A549 (cell line): ENCODE data around the gene RXFP1. TPM values are rescaled to one million over a fixed set of nuclear protein-coding genes. Genes with fewer than 3 reads are reported as not detected.
A peak's percentile ranks its signal among the peaks of the same experiment; 100 is the strongest.

Experiments
- ATAC-seq, 2 experiments: fragments of 200-7000 bp in 1 of 2; fragments of >200 bp in 1 of 2; cut with Nextera tagmentation in 1 of 2; cut with Tn5 transposase in 1 of 2; 3 replicates each; pipeline versions ENCODE4 v1.8.0 to v1.9.1; 2018 to 2020; ENCODE audit warnings: mild to moderate bottlenecking in 1 of 2, moderate library complexity in 1 of 2
- CTCF ChIA-PET: fragments of 300-600 bp; sonication (Branson Sonifier 250); formaldehyde crosslinking; extraction: SDS; loops from one replicate; lab custom pipeline; 2021; ENCODE audit warnings: antibody characterized with exemption, inconsistent platforms; lab: Yijun Ruan, JAX
- POLR2A ChIA-PET: fragments of 350-600 bp; formaldehyde crosslinking; extraction: SDS; loops from one replicate; lab custom pipeline; 2021; ENCODE audit warnings: antibody characterized with exemption, inconsistent platforms; lab: Yijun Ruan, JAX
- DNase-seq, 2 experiments: peaks; one replicate each; pipeline versions ENCODE4 v3.0.0 to v3.0.0-alpha.2; 2011 to 2016; ENCODE audit warnings: low read depth in 1 of 2, low spot score in 1 of 2
- FAIRE-seq: peaks from 2 replicates; lab custom pipeline; 2011; peaks lifted over from hg19 to GRCh38; lab: Jason Lieb, UNC
- H3K27ac ChIP-seq, 2 experiments: fragments of >200 bp; sonication (Bioruptor Twin); formaldehyde crosslinking; 3 replicates each; pipeline ENCODE4 v1.5.1; 2016 to 2017
- H3K4me1 ChIP-seq: fragments of >200 bp; sonication (Bioruptor Twin); formaldehyde crosslinking; 3 replicates; pipeline ENCODE4 v1.6.1; 2016
- H3K4me2 ChIP-seq: fragments of >200 bp; sonication (Bioruptor Twin); formaldehyde crosslinking; 3 replicates; pipeline ENCODE4 v1.6.1; 2016
- H3K4me3 ChIP-seq: fragments of >200 bp; sonication (Bioruptor Twin); formaldehyde crosslinking; 3 replicates; pipeline ENCODE4 v1.5.1; 2016
- H3K9me3 ChIP-seq: fragments of >200 bp; sonication (Bioruptor Twin); formaldehyde crosslinking; 3 replicates; pipeline ENCODE4 v1.6.1; 2016
- BCL3 ChIP-seq: fragments of >200 bp; sonication (Bioruptor Twin); formaldehyde crosslinking; IDR thresholded peaks from 3 replicates; pipeline ENCODE4 v1.6.1; 2016
- CEBPB ChIP-seq, 2 experiments: fragments of >200 bp in 1 of 2; sonication (Bioruptor Twin) in 1 of 2; formaldehyde crosslinking in 1 of 2; IDR thresholded peaks; 2 replicates each; pipeline ENCODE4 v1.6.1; 2012 to 2016
- CHD2 ChIP-seq: fragments of 150-350 bp; IDR thresholded peaks from 2 replicates; pipeline ENCODE4 v1.6.1; 2014; ENCODE audit warnings: low read length; ENCODE audit not compliant: partially characterized antibody
- CTCF ChIP-seq: fragments of >200 bp; sonication (Bioruptor Twin); formaldehyde crosslinking; IDR thresholded peaks from 3 replicates; pipeline ENCODE4 v1.5.1; 2016
- FOSL2 ChIP-seq, 2 experiments: fragments of 450-650 bp in 1 of 2; fragments of >200 bp in 1 of 2; sonication (Bioruptor Twin) in 1 of 2; formaldehyde crosslinking; IDR thresholded peaks; 2 replicates each; pipeline versions ENCODE4 v1.5.0 to v1.6.1; 2016 to 2020; ENCODE audit warnings: mild to moderate bottlenecking in 1 of 2, moderate library complexity in 1 of 2
- GATA3 ChIP-seq: IDR thresholded peaks from 2 replicates; pipeline ENCODE4 v1.6.1; 2012; ENCODE audit warnings: borderline replicate concordance
- HOXA7 ChIP-seq: fragments of 250-450 bp; sonication (Bioruptor Pico); IDR thresholded peaks from 2 replicates; pipeline ENCODE4 v1.5.0; 2020; ENCODE audit warnings: mild to moderate bottlenecking, moderate library complexity
- HOXB13 ChIP-seq: fragments of 250-450 bp; sonication (Bioruptor Pico); IDR thresholded peaks from 2 replicates; pipeline ENCODE4 v1.5.0; 2020; ENCODE audit warnings: low read depth, mild to moderate bottlenecking, moderate library complexity
- JUN ChIP-seq, 2 experiments: fragments of >200 bp; sonication (Bioruptor Twin); formaldehyde crosslinking; IDR thresholded peaks; 2 replicates in 1 of 2; 3 replicates in 1 of 2; pipeline ENCODE4 v1.6.1; 2016 to 2017
- MAX ChIP-seq: IDR thresholded peaks from 2 replicates; pipeline ENCODE4 v1.6.1; 2012
- PHF8 ChIP-seq: fragments of 200-600 bp; sonication (generic); IDR thresholded peaks from 2 replicates; pipeline ENCODE4 v1.6.1; 2016; ENCODE audit warnings: low read depth, mild to moderate bottlenecking, antibody characterized with exemption, moderate library complexity, borderline replicate concordance
- RAD21 ChIP-seq, 2 experiments: fragments of >200 bp in 1 of 2; sonication (Bioruptor Twin) in 1 of 2; formaldehyde crosslinking in 1 of 2; IDR thresholded peaks in 1 of 2; conservative IDR thresholded peaks in 1 of 2; 2 replicates in 1 of 2; 3 replicates in 1 of 2; pipeline ENCODE4 v1.6.1; 2012 to 2018; ENCODE audit warnings: inconsistent platforms in 1 of 2
- REST ChIP-seq: fragments of 200-600 bp; sonication (generic); IDR thresholded peaks from 2 replicates; pipeline ENCODE4 v1.6.1; 2016; ENCODE audit warnings: antibody characterized with exemption, mild to moderate bottlenecking, moderate library complexity
- RFX5 ChIP-seq: fragments of 450-650 bp; IDR thresholded peaks from 2 replicates; pipeline ENCODE4 v1.7.1; 2014; ENCODE audit warnings: antibody characterized with exemption, mild to moderate bottlenecking, moderate library complexity
- SREBF2 ChIP-seq: fragments of 450-650 bp; IDR thresholded peaks from 2 replicates; pipeline ENCODE4 v1.6.1; 2014; ENCODE audit warnings: mild to moderate bottlenecking, moderate library complexity
- TP53 ChIP-seq: fragments of 250-450 bp; sonication (Bioruptor Pico); IDR thresholded peaks from 2 replicates; pipeline ENCODE4 v1.5.0; 2021; ENCODE audit warnings: mild to moderate bottlenecking, moderate library complexity
- WGBS: methylation state at CpG from one replicate; pipeline ENCODE4 v1.1.6; 2017; ENCODE audit errors: missing lambda C conversion rate; 5-methylcytosine and 5-hydroxymethylcytosine counted together
- polyA plus RNA-seq, 4 experiments: library from polyadenylated mRNA; depleted of rRNA in 3 of 4; stranded (reverse); fragments of >200 nt; fragmentation: RNase III in 1 of 4; extraction: RNeasy Plus Mini Kit Qiagen cat#74134 plus additional on column Dnase treatment in 1 of 4; gene quantifications; 2 replicates in 3 of 4; 3 replicates in 1 of 4; pipeline ENCODE4 v1.2.3, GENCODE V29; 2011 to 2017

RXFP1 gene
- polyA plus RNA-seq, 2 of the 4 experiments (the other 2 are of a cell fraction) = not detected

GRCh38 chr4:158671665-158671914, 149.9 kb downstream of the RXFP1 start, which contains the start of gene C4orf46:
C4orf46 (minus strand) TSS chr4:158671887; CDS start chr4:158671801, 86 bp downstream.
- no peaks in the 10 kb centered on the region for H3K9me3 ChIP-seq
- ChIA-PET CTCF (interaction anchor here (1.3 to 1.6 kb wide), 2 partner anchors 9 to 10 kb away, joined by 3 to 4 read pairs; no protein-coding TSS in a partner anchor), POLR2A (no interaction called here)
- H3K4me1 ChIP-seq = peaks cover 12% of the 10 kb centered on the region; the same call in 2 of the 3 replicates
- peak; percentile 56 for TF ChIP-seq PHF8
- TF ChIP-seq CHD2 = no peak
- 0 out of 2 replicates have a peak, but pooled peaks have one; percentile 17 for TF ChIP-seq REST
- TF ChIP-seq SREBF2 = no peak
- TF ChIP-seq TP53 (CRISPR knock-in tag) = no peak
- TF ChIP-seq RFX5 = no peak
- H3K4me3 ChIP-seq = peak within 1 kb of the TSS; percentile 85
- DNase-seq (no peak), ATAC-seq (peak in 1 of 2 experiments; percentile 55; a peak in 3 of 6 replicates), FAIRE-seq (no peak)
- peak within 1 kb of the TSS; percentile 94 for H3K4me2 ChIP-seq
- H3K27ac ChIP-seq = peak within 1 kb of the TSS; percentile 74 to 88
- whole genome bisulfite sequencing = no CpG with 5 or more reads among the region's 20 CpGs

DNA sequence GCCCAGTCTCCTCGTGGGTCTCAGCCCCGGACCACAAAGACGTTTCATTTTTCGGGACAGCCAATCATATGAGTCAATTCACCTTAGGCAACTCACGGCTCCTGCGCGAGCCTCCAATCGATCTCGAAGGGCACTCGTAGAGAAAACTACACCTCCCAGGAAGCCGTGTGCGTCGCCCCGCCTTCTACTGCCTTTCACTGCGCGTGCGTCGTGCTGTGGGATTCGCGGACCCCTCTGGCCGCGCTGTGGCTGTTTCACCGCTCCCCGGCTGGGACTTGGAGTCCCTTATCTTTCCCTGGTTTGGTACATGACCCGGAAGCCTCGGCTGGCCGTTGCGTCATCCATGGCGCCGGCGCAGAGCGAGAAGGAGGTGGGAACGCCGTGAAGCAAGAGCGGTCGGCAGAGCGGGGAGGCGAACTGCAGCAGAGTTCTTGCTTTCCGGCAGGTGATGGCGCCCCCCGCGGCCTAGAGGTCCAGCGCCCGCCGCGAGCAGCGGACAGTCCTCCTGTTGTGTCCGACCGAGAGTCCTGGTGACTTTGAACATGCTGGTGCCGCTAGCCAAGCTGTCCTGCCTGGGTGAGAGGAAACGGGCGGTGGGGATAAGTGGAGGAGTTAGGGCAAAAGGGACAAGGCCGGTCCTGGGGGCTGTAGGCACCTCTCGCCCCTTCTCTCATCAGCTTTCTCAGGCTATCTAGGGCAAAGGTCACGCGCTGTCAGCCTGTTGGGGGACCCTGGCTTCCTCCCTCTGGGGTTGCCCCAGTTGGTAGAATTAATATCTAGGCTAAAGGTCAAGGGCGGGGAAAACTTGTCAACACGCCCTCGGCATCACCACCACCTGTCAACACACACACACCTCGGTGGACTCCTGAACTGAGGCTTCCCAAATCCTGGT, 150.5 kb downstream of the RXFP1 start, which contains the start of gene ETFDH:
TSS of gene ETFDH (plus strand) at position 382 of the 892 bp plus-strand sequence. CDS start at position 543, 161 bp downstream.
- peak within 1 kb of the TSS; percentile 94 for H3K4me2 ChIP-seq
- H3K4me1 ChIP-seq = peaks cover 12% of the 10 kb centered on the region; the same call in 2 of the 3 replicates
- peak within 1 kb of the TSS; percentile 74 to 88 for H3K27ac ChIP-seq
- POLR2A ChIA-PET = no interaction called here
- ATAC-seq (peak; percentile 90 to 94), FAIRE-seq (no peak), DNase-seq (peak; percentile 93 to 99)
- TF ChIP-seq REST (peak; percentile 41; the same call in 1 of the 2 replicates), CTCF (peak; percentile 63), BCL3 (no peak), JUN (IDR thresholded peaks at IDR 0.05) (peak in 1 of 2 experiments; percentile 48; a peak in 1 of 5 replicates), HOXB13 (CRISPR knock-in tag) (no peak), FOSL2 (IDR thresholded peaks at IDR 0.05) (no peak), FOSL2 (CRISPR knock-in tag; IDR thresholded peaks at IDR 0.05) (peak; percentile 66; the same call in 1 of the 2 replicates), GATA3 (0 out of 2 replicates have a peak, but pooled peaks have one; percentile 13), MAX (peak; percentile 62; the same call in 1 of the 2 replicates), CEBPB (IDR thresholded peaks at IDR 0.05) (peak; percentile 83 to 94), RAD21 (conservative IDR thresholded peaks at IDR 0.05 in 1 of 2, IDR thresholded peaks at IDR 0.05 in 1 of 2) (peak in 1 of 2 experiments; percentile 14; a peak in 1 of 5 replicates), HOXA7 (CRISPR knock-in tag) (no peak), PHF8 (peak; percentile 67; the same call in 1 of the 2 replicates)
- H3K4me3 ChIP-seq = peak within 1 kb of the TSS; percentile 85
- H3K9me3 ChIP-seq = no peaks in the 10 kb centered on the region
- WGBS = 0% methylated on average over 43 of the region's 60 CpGs
- CTCF ChIA-PET = interaction anchor here (0.5 to 1.3 kb wide), 4 partner anchors 11 to 66 kb away, joined by 3 to 4 read pairs (median 3); no protein-coding TSS in a partner anchor
